Muscle layer of duodenum (tissue), 2 donors: ENCODE data around the gene AIPL1.

Experiments
- H3K27ac ChIP-seq: one replicate; pipeline ENCODE4 v1.7.0; 2013; ENCODE audit warnings: mild to moderate bottlenecking, low read length
- H3K27me3 ChIP-seq: one replicate; pipeline ENCODE4 v1.7.0; 2013; ENCODE audit warnings: low read depth, mild to moderate bottlenecking, control low read depth, low read length
- H3K36me3 ChIP-seq, 2 donors: one replicate each; pipeline ENCODE4 v1.7.0; 2013; ENCODE audit warnings: low read length in 2 of 2, control low read depth in 1 of 2, mild to moderate bottlenecking in 1 of 2; ENCODE audit not compliant: insufficient read depth in 2 of 2, control insufficient read depth in 1 of 2
- H3K4me1 ChIP-seq, 2 donors: one replicate each; pipeline ENCODE4 v1.7.0; 2013; ENCODE audit warnings: low read length in 2 of 2, mild to moderate bottlenecking in 2 of 2, control low read depth in 1 of 2, moderate library complexity in 1 of 2; ENCODE audit not compliant: insufficient read depth in 2 of 2, control insufficient read depth in 1 of 2
- H3K4me3 ChIP-seq, 2 donors: one replicate each; pipeline ENCODE4 v1.7.0; 2013; ENCODE audit warnings: low read length in 2 of 2, low read depth in 1 of 2, mild to moderate bottlenecking in 1 of 2
- H3K9me3 ChIP-seq, 2 donors: one replicate each; pipeline ENCODE4 v1.7.0; 2013; ENCODE audit warnings: low read length in 2 of 2, control low read depth in 1 of 2, mild to moderate bottlenecking in 1 of 2; ENCODE audit not compliant: control insufficient read depth in 1 of 2
- donor health status: healthy.

Gene AIPL1

DNA sequence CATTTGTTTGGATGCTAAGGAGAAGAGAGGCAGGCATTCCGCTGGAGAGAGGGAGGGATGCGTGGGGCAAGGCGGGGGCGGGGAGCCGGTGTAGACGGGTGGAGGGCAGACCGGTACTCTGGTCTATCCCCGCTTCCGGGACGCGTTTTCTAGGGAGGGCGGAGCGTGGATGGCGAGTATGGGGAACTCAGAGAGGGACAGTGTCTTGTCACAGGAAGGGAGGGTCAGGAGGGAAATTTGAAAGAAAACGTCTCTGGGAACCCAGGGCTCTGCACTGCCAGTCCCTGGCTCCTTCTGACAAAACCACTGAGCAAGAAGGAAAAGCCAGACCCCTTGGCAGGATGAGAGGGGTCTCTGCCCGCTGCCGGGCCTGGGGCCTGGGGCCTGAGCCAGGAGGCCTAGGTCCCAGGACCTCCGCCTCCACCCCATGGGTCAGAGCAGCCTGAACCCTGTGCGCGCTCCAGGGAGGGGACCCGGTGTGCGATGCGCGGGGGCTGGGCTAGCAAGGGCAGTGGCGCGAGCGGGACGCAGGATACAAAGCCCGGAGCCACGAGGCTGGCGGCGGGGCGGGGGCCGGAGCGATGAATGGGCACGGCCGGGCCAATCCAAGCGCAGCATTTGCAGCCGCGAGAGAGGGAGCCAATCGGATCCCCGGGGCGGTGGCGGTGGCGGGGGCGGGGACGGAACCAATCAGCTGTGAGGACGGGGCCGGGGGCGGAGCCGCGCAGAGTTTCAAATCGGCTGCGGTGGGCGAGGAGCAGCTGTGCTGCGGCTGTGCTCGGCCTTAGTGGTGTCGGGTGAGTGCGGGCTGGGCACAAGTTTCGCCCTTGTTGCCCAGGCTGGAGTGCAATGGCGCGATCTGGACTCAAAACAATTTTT is 9.0 kb upstream of the AIPL1 start, which contains the start of gene PIMREG:
Gene PIMREG, plus strand, starts transcription at position 764 of the 879 bp plus-strand sequence. CDS start 656 bp downstream, outside the sequence.
- no peaks in the 10 kb centered on the region for H3K9me3 ChIP-seq
- no peaks in the 10 kb centered on the region for H3K36me3 ChIP-seq
- H3K27me3 ChIP-seq, result no peaks in the 10 kb centered on the region
- H3K27ac ChIP-seq, result peak within 1 kb of the TSS; percentile 39
- peaks cover 0 to 15% of the 10 kb centered on the region in 2 donors for H3K4me1 ChIP-seq
- peak within 1 kb of the TSS; percentile 74 to 75 for H3K4me3 ChIP-seq

DNA sequence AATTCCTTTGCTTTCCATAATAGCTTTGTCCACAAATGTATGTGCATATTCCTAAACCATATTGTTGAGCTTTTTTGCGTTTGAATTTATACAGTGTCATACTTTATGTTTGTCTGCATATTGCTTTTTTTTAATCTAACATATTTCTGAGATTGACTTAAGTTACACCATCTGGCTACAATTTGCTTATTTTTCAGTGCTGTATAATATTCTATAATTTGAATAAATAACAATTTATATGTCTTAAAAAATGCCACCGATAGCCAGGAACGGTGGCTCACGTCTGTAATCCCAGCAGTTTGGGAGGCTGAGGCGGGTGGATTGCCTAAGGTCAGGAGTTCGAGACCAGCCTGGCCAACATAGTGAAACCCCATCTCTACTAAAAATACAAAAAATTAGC is 7.9 kb upstream of the AIPL1 start:
- Histone ChIP-seq H3K4me1 (peaks cover 0 to 15% of the 10 kb centered on the region in 2 donors), H3K27ac (no peak overlapping the region), H3K4me3 (no peak overlapping the region), H3K27me3 (no peaks in the 10 kb centered on the region), H3K36me3 (no peaks in the 10 kb centered on the region), H3K9me3 (no peaks in the 10 kb centered on the region)

DNA sequence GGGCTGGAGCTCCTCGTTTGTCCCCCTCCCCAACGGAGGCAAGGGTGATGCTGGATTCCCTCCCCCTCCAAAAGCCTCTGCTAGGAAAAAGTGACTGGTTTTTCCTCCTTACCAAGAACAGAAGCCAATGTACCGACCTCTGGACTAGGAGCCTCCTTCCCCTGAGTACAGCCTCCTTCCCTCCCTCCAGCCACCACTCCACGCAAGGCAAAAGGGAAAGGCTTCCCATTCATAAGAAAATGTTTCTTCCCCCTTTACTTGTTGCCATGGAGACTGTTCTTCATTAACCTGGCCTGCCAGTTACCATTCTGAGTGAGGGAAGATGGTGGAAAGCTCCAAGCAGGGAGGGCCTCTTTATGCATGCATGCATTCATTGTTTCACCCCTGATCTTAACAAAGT is 5.0 kb upstream of the AIPL1 start:
- Histone ChIP-seq H3K9me3 (no peaks in the 10 kb centered on the region), H3K27me3 (no peaks in the 10 kb centered on the region), H3K36me3 (no peaks in the 10 kb centered on the region), H3K4me3 (no peak overlapping the region), H3K4me1 (peaks cover 0 to 15% of the 10 kb centered on the region in 2 donors), H3K27ac (no peak overlapping the region)

DNA sequence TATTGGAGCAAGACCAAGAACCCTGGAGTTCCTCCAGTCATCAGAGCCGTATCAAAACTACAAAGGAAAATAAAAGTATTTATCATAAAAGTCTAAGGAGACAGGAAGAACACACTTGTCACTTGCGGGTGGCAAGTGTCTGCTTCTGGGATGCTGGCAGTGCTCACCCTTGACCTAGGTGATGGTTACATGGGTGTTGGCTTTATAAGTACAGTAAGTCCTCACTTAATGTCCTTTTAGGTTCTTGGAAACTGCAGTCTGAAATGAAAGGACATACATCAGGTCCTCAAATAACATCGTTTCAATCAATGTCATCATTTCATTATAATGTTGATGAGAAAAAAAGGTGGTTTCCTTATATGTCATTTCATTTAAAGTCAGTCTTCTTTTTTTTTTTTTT is 3.0 kb upstream of the AIPL1 start:
- no peaks in the 10 kb centered on the region for H3K36me3 ChIP-seq
- no peaks in the 10 kb centered on the region for H3K9me3 ChIP-seq
- H3K27me3 ChIP-seq, result no peaks in the 10 kb centered on the region
- H3K4me3 ChIP-seq, result no peak overlapping the region
- no peaks in the 10 kb centered on the region for H3K4me1 ChIP-seq
- H3K27ac ChIP-seq, result no peak overlapping the region

DNA sequence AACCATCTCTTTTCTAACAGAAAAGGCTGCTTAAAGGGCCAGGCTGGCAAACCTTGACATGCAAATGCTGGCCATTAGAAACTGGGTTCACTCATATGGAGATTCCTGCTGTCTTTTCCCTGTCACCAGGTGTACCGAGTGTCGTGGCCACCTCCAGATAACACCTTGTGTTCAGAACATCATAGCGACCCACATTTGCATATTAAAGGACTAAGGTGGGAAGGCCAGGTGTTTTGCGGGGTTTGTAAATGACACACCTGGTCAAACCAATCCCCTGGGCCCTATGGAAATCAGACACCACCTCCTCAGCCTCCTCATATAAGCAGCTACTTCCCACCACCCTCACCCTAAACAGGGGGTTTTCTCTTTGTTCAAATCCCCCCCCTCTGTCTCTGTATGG is 2.5 kb upstream of the AIPL1 start:
- H3K27me3 ChIP-seq, result no peaks in the 10 kb centered on the region

DNA sequence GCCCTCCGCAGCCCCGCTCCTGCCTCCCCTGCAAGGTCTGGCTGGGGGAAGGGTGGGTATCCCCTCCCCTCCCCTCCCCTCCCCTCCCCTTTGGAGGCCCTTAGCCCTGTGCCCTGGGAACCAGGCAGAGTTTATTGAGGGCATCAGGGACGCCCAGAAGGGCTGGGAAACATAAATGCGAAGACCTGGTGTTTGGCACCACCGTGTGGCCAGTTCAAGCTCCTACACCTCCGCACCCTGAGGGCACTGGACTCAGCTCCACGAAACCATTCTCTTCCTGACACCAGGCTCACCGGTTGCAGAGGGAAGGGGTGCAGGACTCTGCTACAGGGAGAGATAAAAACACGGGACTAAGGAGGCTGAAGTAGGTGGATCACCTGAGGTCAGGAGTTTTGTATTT is 1.0 kb upstream of the AIPL1 start:
- Histone ChIP-seq H3K4me3 (no peak overlapping the region), H3K27me3 (no peaks in the 10 kb centered on the region), H3K9me3 (no peaks in the 10 kb centered on the region), H3K27ac (no peak overlapping the region), H3K36me3 (no peaks in the 10 kb centered on the region), H3K4me1 (no peaks in the 10 kb centered on the region)

More for the DNA sequence above, 2.5 kb upstream of the AIPL1 start:
- Histone ChIP-seq H3K4me3 (no peak overlapping the region), H3K4me1 (no peaks in the 10 kb centered on the region), H3K36me3 (no peaks in the 10 kb centered on the region), H3K27ac (no peak overlapping the region), H3K9me3 (no peaks in the 10 kb centered on the region)

DNA sequence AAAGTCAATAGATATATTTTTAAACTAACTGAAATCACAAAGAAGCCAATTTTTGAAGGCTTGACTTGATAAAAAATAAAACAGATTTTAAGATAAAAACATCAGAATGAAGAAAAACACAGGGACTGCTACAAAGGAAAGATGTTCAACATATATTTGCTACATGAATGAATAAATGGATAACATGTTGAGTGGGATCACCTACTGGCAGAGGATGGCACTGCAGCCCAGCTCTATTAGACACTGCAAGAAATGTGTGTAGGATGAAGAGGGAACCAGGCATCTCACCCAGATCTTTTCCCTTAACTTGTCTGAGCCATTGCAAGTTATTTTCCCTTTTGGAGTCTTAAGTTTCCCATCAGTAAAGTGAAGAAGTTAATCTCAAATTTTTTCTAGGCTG is 4.2 kb downstream of the AIPL1 start:
- H3K27me3 ChIP-seq, result no peaks in the 10 kb centered on the region
- H3K27ac ChIP-seq, result no peak overlapping the region
- H3K36me3 ChIP-seq, result no peaks in the 10 kb centered on the region
- H3K4me1 ChIP-seq, result no peaks in the 10 kb centered on the region
- H3K4me3 ChIP-seq, result no peak overlapping the region
- H3K9me3 ChIP-seq, result peaks cover 2 to 3% of the 10 kb centered on the region in 2 donors

DNA sequence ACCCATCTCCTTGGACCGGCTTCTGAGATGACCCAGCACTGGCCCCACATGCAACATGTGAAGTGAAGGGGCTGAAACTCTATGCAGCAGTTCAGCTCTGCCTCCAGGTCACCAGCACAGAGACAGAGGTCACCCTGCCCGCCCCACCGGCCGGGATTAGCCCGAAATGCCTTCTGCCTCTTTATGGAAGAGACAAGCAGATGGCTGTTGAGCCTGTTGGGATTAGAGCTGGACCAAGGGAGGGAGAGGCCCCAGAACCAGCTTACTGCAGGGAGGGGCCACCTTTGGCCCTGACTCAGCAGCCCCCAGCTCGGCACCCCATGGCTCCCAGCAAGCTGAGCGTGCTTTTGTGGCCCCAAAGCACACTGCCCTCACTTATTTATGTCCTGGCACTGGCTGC is 5.7 kb downstream of the AIPL1 start:
- Histone ChIP-seq H3K4me1 (no peaks in the 10 kb centered on the region), H3K9me3 (peaks cover 2 to 3% of the 10 kb centered on the region in 2 donors), H3K27ac (no peak overlapping the region), H3K36me3 (no peaks in the 10 kb centered on the region), H3K27me3 (no peaks in the 10 kb centered on the region), H3K4me3 (no peak overlapping the region)

DNA sequence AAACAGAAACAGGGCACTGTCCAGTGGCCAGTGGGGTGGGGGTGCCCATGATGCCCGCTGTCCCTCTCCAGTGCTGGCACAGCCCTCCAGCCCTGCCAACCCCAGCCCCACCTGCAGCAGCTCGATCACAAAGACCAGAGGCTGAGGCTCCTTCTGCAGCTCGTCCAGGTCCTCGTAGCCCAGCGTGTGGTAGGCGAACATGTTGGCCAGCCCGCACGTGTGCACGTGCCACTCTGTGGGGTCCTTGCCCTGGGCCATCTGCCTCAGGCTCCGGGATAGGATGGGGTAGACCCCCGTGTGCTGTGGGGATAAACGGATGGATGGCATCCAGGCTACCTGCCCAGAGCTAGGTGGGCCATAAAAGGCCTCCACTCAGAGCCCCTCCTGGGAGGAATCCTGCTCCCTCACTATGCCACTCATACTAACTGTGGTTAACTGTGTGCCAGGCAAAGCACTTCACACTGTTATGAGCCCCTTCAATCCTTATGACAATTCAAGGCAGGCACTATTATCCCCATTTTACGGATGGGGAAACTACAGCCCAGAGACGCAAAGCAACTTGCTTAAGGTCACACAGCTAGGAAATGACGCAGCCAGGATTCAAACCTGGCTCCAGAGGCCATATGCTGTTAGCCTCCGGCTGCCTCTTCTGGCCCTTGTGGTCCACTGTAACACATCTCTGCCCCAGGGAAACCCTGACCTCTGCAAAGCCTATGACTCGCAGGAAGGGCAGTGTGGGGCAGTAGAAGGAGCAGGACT is 6.5 kb downstream of the AIPL1 start:
- H3K27ac ChIP-seq, result no peak overlapping the region
- no peaks in the 10 kb centered on the region for H3K27me3 ChIP-seq
- no peaks in the 10 kb centered on the region for H3K4me1 ChIP-seq

DNA sequence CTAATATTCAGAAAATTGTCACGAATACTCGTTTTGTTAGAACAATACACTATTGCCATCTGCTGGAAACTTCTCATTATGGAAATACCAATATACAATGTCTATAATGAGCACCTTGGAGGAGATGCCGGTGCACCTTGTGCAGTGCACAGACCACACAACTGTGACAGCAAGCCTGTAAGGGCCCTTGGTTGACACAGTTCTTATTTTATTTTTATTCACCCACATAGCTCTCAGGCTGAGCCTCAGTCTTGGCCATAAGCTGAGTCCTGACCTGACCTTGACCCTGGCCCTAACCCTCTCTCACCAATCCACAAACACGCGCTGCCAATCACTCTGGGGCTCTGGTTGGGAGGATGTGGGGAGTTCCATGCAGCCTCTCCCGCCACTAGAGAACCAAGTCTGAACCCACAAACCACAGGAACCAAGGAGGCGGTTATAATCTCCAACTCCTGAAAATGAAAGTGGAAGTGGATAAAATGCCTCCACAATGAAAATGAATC is 7.6 kb downstream of the AIPL1 start:
- peaks cover 2 to 3% of the 10 kb centered on the region in 2 donors for H3K9me3 ChIP-seq
- no peaks in the 10 kb centered on the region for H3K27me3 ChIP-seq
- H3K36me3 ChIP-seq, result no peaks in the 10 kb centered on the region
- H3K27ac ChIP-seq, result no peak overlapping the region
- no peak overlapping the region for H3K4me3 ChIP-seq
- no peaks in the 10 kb centered on the region for H3K4me1 ChIP-seq

More for the DNA sequence above, 6.5 kb downstream of the AIPL1 start:
- Histone ChIP-seq H3K4me3 (no peak overlapping the region), H3K9me3 (peaks cover 2 to 3% of the 10 kb centered on the region in 2 donors), H3K36me3 (no peaks in the 10 kb centered on the region)

DNA sequence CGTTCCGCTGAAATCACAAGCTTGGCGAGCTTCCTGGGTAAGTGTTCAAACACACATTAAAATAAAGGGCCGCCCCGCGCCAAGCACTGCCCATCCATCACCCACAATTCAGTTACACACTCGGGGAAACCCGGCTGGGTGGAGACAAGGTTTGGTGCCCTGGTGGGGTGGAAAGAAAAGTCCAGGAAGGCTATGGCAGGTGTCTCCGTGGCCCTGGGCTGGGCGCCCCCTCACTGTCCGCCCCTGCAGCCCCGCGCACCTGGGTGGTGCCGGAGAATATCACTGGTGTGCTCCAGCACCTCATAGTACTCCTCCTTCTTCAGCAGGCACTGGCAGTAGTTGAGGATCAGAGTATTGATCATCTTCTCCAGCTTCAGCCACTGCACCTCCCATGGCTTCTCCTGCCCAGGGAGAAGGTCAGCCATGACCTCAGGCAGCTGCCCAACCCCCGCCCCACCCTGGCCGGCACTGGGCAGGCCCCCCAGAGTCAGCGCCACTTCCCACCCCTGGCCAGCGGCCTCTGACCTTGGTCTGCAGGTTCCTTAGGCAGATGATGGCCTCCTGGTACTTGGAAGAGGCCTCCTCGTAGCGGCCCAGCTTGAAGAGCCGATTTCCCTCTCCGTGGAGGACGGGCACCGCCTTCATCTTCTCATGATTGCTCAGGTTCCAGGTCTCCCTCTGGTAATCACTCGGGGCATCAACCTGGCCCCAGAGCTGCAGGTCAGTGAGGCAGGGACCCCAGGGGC is 8.4 kb downstream of the AIPL1 start:
- no peaks in the 10 kb centered on the region for H3K36me3 ChIP-seq
- H3K9me3 ChIP-seq, result peaks cover 2 to 3% of the 10 kb centered on the region in 2 donors
- H3K4me3 ChIP-seq, result no peak overlapping the region
- H3K27ac ChIP-seq, result no peak overlapping the region
- H3K27me3 ChIP-seq, result no peaks in the 10 kb centered on the region
- H3K4me1 ChIP-seq, result no peaks in the 10 kb centered on the region
